WTC11 (cell line): ENCODE results near the gene SMIM31. TPM values are rescaled to one million over a fixed set of nuclear protein-coding genes. Genes with fewer than 3 reads are reported as not detected.

Source experiments
- ATAC-seq: fragments of 200-7000 bp; cut with Tn5 transposase; 2 replicates; pipeline ENCODE4 v1.10.0; 2021; ENCODE audit warnings: mild to moderate bottlenecking, moderate library complexity
- CTCF ChIA-PET: fragments of 300-600 bp; sonication (Branson Sonifier 250); formaldehyde crosslinking; loops from one replicate; lab custom pipeline; 2021; ENCODE audit warnings: antibody characterized with exemption; lab: Charles Lee
- POLR2A ChIA-PET: fragments of 350-600 bp; sonication (Branson Sonifier 250); formaldehyde crosslinking; loops from one replicate; lab custom pipeline; 2021; ENCODE audit warnings: antibody characterized with exemption; lab: Charles Lee
- DNase-seq: peaks from one replicate; pipeline ENCODE4 v3.0.0; 2021; ENCODE audit warnings: low spot score
- H3K27ac Mint-ChIP-seq: 2 replicates; pipeline ENCODE4 v1.8.0; 2021; ENCODE audit warnings: mixed read lengths
- H3K27me3 Mint-ChIP-seq: 2 replicates; pipeline ENCODE4 v1.8.0; 2021; ENCODE audit warnings: low read depth, mild to moderate bottlenecking, moderate library complexity, mixed read lengths
- H3K36me3 Mint-ChIP-seq: 2 replicates; pipeline ENCODE4 v1.8.0; 2021; ENCODE audit warnings: mixed read lengths
- H3K4me1 Mint-ChIP-seq: 2 replicates; pipeline ENCODE4 v1.8.0; 2022; ENCODE audit warnings: mixed read lengths
- H3K4me3 Mint-ChIP-seq: 2 replicates; pipeline ENCODE4 v1.8.0; 2021; ENCODE audit warnings: mild to moderate bottlenecking, moderate library complexity, mixed read lengths
- H3K9me3 Mint-ChIP-seq: 2 replicates; pipeline ENCODE4 v1.8.0; 2021; ENCODE audit warnings: mixed read lengths
- ARID4B ChIP-seq: sonication (generic); formaldehyde crosslinking; IDR thresholded peaks from 2 replicates; pipeline ENCODE4 v1.8.0; 2023; ENCODE audit warnings: missing genetic modification reagents, mild to moderate bottlenecking, borderline replicate concordance
- CREB1 ChIP-seq: sonication (generic); formaldehyde crosslinking; IDR thresholded peaks from 2 replicates; pipeline ENCODE4 v1.8.0; 2023; ENCODE audit warnings: mild to moderate bottlenecking, missing genetic modification reagents
- CREM ChIP-seq: sonication (generic); formaldehyde crosslinking; IDR thresholded peaks from 2 replicates; pipeline ENCODE4 v1.8.1; 2022; ENCODE audit warnings: mild to moderate bottlenecking, missing genetic modification reagents, moderate library complexity
- E2F4 ChIP-seq: sonication (generic); formaldehyde crosslinking; IDR thresholded peaks from 2 replicates; pipeline ENCODE4 v1.8.1; 2022; ENCODE audit warnings: low read depth, mild to moderate bottlenecking, moderate library complexity, missing genetic modification reagents, borderline replicate concordance
- OVOL2 ChIP-seq: fragments of 250-450 bp; sonication (Bioruptor Pico); IDR thresholded peaks from 2 replicates; pipeline ENCODE4 v1.9.0; 2021; ENCODE audit warnings: mild to moderate bottlenecking, borderline replicate concordance
- ZBTB21 ChIP-seq: sonication (generic); formaldehyde crosslinking; IDR thresholded peaks from 2 replicates; pipeline ENCODE4 v1.8.1; 2023; ENCODE audit warnings: mild to moderate bottlenecking, missing genetic modification reagents, borderline replicate concordance
- ZNF512 ChIP-seq: sonication (generic); formaldehyde crosslinking; IDR thresholded peaks from 2 replicates; pipeline ENCODE4 v1.8.1; 2022; ENCODE audit warnings: missing genetic modification reagents, borderline replicate concordance
- total RNA-seq: library from RNA; stranded (reverse); gene quantifications from 3 replicates; pipeline ENCODE4 v1.2.3, GENCODE V29; 2021
- TF ChIP-seq, protein P1 (sequence below): sonication (generic); formaldehyde crosslinking; IDR thresholded peaks from 2 replicates; pipeline ENCODE4 v1.8.1; 2023; ENCODE audit warnings: mild to moderate bottlenecking, missing genetic modification reagents, borderline replicate concordance

The SMIM31 gene
- total RNA-seq, 1 experiment from 2014 or later = not detected

- no peak for TF ChIP-seq CREB1
These were observed 45.5 kb downstream of the SMIM31 start (continued) for GRCh38 chr4:164799410-164799809.

DNA sequence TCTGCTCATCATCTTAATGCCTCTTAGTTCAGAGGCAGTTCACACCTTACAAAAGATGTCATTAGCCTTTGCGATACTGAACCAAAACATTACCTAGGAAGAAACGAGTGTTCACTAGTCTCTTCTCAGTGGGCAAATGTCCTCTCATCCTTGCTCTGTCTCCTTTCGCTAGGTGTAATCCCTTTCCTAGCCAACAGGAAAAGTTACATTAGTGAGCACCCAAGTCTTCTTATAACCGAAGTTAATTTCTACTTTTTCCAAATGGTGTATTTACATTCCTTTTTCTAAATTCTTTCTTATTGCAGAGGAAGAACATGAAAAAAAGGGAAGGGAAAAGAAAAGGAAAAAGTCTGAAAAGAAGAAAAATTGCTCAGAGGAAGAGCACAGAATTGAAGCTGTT is 46.9 kb downstream of the SMIM31 start:
- 0 out of 2 replicates have a peak, but pooled peaks cover 6% of the 10 kb centered on the region for H3K36me3 Mint-ChIP-seq

More for the DNA sequence above, 46.9 kb downstream of the SMIM31 start:
- H3K4me1 Mint-ChIP-seq = peaks cover 52% of the 10 kb centered on the region
- CTCF ChIA-PET = interaction anchor here (1.0 to 1.6 kb wide), 5 partner anchors 12 to 76 kb away, joined by 3 to 5 read pairs (median 3); partner anchors contain the start of gene APELA
- no peak overlapping the region; the same call in 1 of the 2 replicates for H3K4me3 Mint-ChIP-seq
- ATAC-seq (peak; percentile 34), DNase-seq (no peak)
- H3K27ac Mint-ChIP-seq = peak overlapping the region; percentile 71
- TF ChIP-seq E2F4 (CRISPR knock-in tag) (no peak), ARID4B (CRISPR knock-in tag) (no peak), CREM (CRISPR knock-in tag) (no peak), ZNF512 (no peak), OVOL2 (CRISPR knock-in tag) (no peak), ZBTB21 (CRISPR knock-in tag) (no peak)
- TF ChIP-seq, protein P1, sequence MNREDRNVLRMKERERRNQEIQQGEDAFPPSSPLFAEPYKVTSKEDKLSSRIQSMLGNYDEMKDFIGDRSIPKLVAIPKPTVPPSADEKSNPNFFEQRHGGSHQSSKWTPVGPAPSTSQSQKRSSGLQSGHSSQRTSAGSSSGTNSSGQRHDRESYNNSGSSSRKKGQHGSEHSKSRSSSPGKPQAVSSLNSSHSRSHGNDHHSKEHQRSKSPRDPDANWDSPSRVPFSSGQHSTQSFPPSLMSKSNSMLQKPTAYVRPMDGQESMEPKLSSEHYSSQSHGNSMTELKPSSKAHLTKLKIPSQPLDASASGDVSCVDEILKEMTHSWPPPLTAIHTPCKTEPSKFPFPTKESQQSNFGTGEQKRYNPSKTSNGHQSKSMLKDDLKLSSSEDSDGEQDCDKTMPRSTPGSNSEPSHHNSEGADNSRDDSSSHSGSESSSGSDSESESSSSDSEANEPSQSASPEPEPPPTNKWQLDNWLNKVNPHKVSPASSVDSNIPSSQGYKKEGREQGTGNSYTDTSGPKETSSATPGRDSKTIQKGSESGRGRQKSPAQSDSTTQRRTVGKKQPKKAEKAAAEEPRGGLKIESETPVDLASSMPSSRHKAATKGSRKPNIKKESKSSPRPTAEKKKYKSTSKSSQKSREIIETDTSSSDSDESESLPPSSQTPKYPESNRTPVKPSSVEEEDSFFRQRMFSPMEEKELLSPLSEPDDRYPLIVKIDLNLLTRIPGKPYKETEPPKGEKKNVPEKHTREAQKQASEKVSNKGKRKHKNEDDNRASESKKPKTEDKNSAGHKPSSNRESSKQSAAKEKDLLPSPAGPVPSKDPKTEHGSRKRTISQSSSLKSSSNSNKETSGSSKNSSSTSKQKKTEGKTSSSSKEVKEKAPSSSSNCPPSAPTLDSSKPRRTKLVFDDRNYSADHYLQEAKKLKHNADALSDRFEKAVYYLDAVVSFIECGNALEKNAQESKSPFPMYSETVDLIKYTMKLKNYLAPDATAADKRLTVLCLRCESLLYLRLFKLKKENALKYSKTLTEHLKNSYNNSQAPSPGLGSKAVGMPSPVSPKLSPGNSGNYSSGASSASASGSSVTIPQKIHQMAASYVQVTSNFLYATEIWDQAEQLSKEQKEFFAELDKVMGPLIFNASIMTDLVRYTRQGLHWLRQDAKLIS = no peak
- H3K9me3 Mint-ChIP-seq = no peaks in the 10 kb centered on the region
- POLR2A ChIA-PET = no interaction called here
- H3K27me3 Mint-ChIP-seq = no peaks in the 10 kb centered on the region
